SIG-M5 treated with dmso at 0.1 percent for 504 hours (cell line): ENCODE results near the gene NOLC1.
A peak's percentile ranks its signal among the peaks of the same experiment; 100 is the strongest.

Experiments
- DNase-seq: peaks from one replicate; lab custom pipeline; 2025; ENCODE audit not compliant: unreplicated experiment; lab: John Stamatoyannopoulos, UW

Gene NOLC1

DNA sequence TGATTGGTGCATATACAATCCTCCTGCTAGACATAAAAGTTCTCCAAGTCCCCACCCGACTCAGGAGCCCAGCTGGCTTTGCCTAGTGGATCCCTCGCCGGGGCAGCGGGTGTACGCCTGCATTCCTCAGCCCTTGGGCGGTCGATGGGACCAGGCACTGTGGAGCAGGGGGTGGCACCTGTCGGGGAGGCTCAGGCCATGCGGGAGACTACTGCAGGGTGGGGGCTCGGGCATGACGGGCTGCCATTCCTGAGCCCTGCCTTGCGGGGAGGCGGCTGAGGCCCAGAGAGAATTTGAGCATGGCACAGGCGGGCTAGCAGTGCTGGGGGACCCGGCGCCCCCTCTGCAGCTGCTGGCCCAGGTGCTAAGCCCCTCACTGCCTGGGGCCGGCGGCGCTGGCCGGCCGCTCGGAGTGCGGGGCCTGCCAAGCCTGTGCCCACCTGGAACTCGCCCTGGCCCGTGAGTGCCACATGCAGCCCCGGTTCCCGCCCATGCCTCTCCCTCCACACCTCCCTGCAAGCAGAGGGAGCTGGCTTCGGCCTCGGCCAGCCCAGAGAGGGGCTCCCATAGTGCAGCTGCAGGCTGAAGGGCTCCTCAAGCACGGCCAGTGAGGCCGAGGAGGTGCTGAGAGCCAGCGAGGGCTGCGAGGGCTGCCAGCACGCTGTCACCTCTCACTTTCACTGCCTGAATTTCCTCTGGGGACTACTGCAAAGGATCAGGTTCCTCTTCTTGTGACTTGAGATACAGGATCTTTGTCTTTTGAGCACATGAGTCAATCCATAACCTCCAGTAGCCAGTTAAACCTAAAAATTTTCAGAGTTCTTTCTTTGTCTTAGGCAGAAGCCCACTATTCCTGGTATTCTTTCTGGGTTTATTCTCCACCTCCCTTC lies 48.8 kb downstream of the NOLC1 start:
- peak; percentile 26 for DNase-seq

DNA sequence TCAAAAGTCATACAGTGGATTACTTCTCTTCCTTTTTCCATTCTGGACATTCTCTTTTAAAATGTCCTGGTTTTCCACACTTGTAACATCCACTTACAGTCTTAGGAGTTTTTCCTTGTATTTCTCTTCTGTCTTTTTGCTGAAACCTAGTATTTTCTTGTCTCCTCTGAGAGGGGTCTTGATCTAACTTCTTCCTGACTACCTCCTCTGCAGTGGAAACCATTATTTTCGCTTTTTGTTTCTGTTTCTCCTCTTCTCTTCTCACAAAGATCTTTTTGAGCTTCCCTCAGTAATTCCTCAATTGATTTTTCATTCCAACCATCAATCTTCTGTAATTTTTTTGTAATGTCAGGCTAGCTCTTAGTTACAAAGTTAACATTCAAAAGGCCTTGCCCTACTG lies 50.2 kb downstream of the NOLC1 start:
- no peak for DNase-seq

- DNase-seq = no peak
These were observed 56.3 kb downstream of the NOLC1 start for GRCh38 chr10:102208311-102209035.

- peak; percentile 30 for DNase-seq
These were observed 59.6 kb downstream of the NOLC1 start for GRCh38 chr10:102211615-102212299.
